T47D (cell line): Measurements from ENCODE around the gene MYH7B.

Experiments used
- DNase-seq, 2 experiments: peaks; one replicate each; pipeline versions ENCODE4 v3.0.0 to v3.0.0-alpha.2; 2011 to 2012; ENCODE audit warnings: low read depth in 1 of 2, low spot score in 1 of 2
- JUND ChIP-seq: IDR thresholded peaks from 2 replicates; pipeline ENCODE4 v1.6.1; 2012; ENCODE audit warnings: low read depth
- in situ Hi-C: cut with HindIII; loops from 2 replicates; pipeline ENCODE4 v1.10.0; 2016; ENCODE audit warnings: low sequenced_read_pairs, low pct_unique_long_range_greater_than_20kb

The MYH7B gene

GRCh38 chr20:34955231-34956040, at the start of gene MYH7B, which contains the start of gene GSS:
MYH7B (plus strand) TSS chr20:34955868; CDS start chr20:34978006, 22,138 bp downstream.
GSS (minus strand) TSS chr20:34955806; CDS start chr20:34951852, 3,954 bp downstream.
- TF ChIP-seq JUND = no peak
- peak; percentile 93 to 98 for DNase-seq
- in situ Hi-C loops = no loop called here

- TF ChIP-seq JUND = no peak
- DNase-seq = peak; percentile 51 to 90
- in situ Hi-C loops = no loop called here
Measured at GRCh38 chr20:34907616-34908469, 47.8 kb upstream of the MYH7B start.

GRCh38 chr20:34915131-34915530, 40.5 kb upstream of the MYH7B start:
- in situ Hi-C loops = no loop called here
- TF ChIP-seq JUND = no peak
- DNase-seq = no peak

GRCh38 chr20:34915749-34916455, 39.8 kb upstream of the MYH7B start:
- no peak for TF ChIP-seq JUND
- in situ Hi-C loops = no loop called here
- DNase-seq = no peak

GRCh38 chr20:34916774-34917354, 38.8 kb upstream of the MYH7B start:
- in situ Hi-C loops = no loop called here
- no peak for DNase-seq
- no peak for TF ChIP-seq JUND

- no peak for TF ChIP-seq JUND
- in situ Hi-C loops = no loop called here
Measured at GRCh38 chr20:34920055-34920454, 35.6 kb upstream of the MYH7B start.

GRCh38 chr20:34921436-34921835, 34.2 kb upstream of the MYH7B start:
- TF ChIP-seq JUND = no peak
- in situ Hi-C loops = no loop called here

More at GRCh38 chr20:34920055-34920454, 35.6 kb upstream of the MYH7B start:
- no peak for DNase-seq

GRCh38 chr20:34922654-34923381, 32.9 kb upstream of the MYH7B start:
- no peak; the same call in 1 of the 2 replicates for TF ChIP-seq JUND
- peak; percentile 41 to 74 for DNase-seq
- in situ Hi-C loops = no loop called here

More at GRCh38 chr20:34921436-34921835, 34.2 kb upstream of the MYH7B start:
- no peak for DNase-seq

GRCh38 chr20:34923414-34923813, 32.3 kb upstream of the MYH7B start:
- DNase-seq = no peak
- TF ChIP-seq JUND = no peak
- in situ Hi-C loops = no loop called here

- no peak for DNase-seq
- in situ Hi-C loops = no loop called here
- TF ChIP-seq JUND = no peak
Measured at GRCh38 chr20:34925341-34925740, 30.3 kb upstream of the MYH7B start.

- TF ChIP-seq JUND = no peak
- DNase-seq = no peak
- in situ Hi-C loops = no loop called here
Measured at GRCh38 chr20:34925981-34926380, 29.7 kb upstream of the MYH7B start.
